ENCODE measurements around the gene GRIN1. TPM values are rescaled to one million over a fixed set of nuclear protein-coding genes. Genes with fewer than 3 reads are reported as not detected.

Gene GRIN1
- total and polyA plus RNA-seq, 2 donors (not counting 3 experiments of a cell fraction or from before 2014, with no cell fraction given) = not detected

- Histone ChIP-seq H3K9me3 (replicated peaks; ENCODE audit: control insufficient read depth, insufficient read depth, low read length) (no peaks in the 10 kb centered on the region), H3K9me1 (replicated peaks; ENCODE audit: control insufficient read depth, extremely low read depth, insufficient read depth, low read length) (no peaks in the 10 kb centered on the region), H3K27ac (ENCODE audit: insufficient read depth, low read depth, low read length) (no peak overlapping the region), H3K4me2 (ENCODE audit: insufficient read depth, low read length) (no peak overlapping the region), H3K79me2 (ENCODE audit: control insufficient read depth, insufficient read depth, low read length) (no peaks in the 10 kb centered on the region), H3K4me1 (ENCODE audit: control insufficient read depth, extremely low read depth, insufficient read depth, low read length) (peaks cover 4% of the 10 kb centered on the region), H3K4me3 (replicated peaks in 1 of 3; ENCODE audit: insufficient read depth in 1 of 3, low read depth in 1 of 3, low read length in 3 of 3) (no peak overlapping the region), H3K36me3 (ENCODE audit: control insufficient read depth in 2 of 2, extremely low read depth in 1 of 2, insufficient read depth in 2 of 2, low read length in 2 of 2) (peaks cover 0 to 7% of the 10 kb centered on the region in 2 experiments), H2AFZ (ENCODE audit: low read depth, low read length) (no peak overlapping the region), H4K20me1 (replicated peaks; ENCODE audit: control insufficient read depth, extremely low read depth, insufficient read depth, low read length) (no peaks in the 10 kb centered on the region), H3K9ac (replicated peaks; ENCODE audit: extremely low read depth, insufficient read depth, low read length) (no peak overlapping the region), H3K27me3 (ENCODE audit: control insufficient read depth in 2 of 2, insufficient read depth in 2 of 2, low read length in 2 of 2) (no peaks in the 10 kb centered on the region)
- no peak for TF ChIP-seq GATA2 (IDR thresholded peaks at IDR 0.05; ENCODE audit: insufficient read depth, insufficient read length, low read depth, low read length)
- no peak for TF ChIP-seq POLR2A (IDR thresholded peaks at IDR 0.05; ENCODE audit: low read depth, low read length)
- no peak for TF ChIP-seq POLR2AphosphoS5 (IDR thresholded peaks at IDR 0.05; ENCODE audit: insufficient read depth, low read depth, low read length)
- no peak for TF ChIP-seq MAX (IDR thresholded peaks at IDR 0.05; ENCODE audit: insufficient read depth, insufficient read length)
- no peak for TF ChIP-seq MYC (IDR thresholded peaks at IDR 0.05; ENCODE audit: low read depth, low read length)
- no peak for TF ChIP-seq JUN (IDR thresholded peaks at IDR 0.05; ENCODE audit: borderline replicate concordance, insufficient read depth, insufficient read length, low read depth)
- no peak for TF ChIP-seq EZH2 (IDR thresholded peaks at IDR 0.05; ENCODE audit: borderline replicate concordance, low read depth, low read length, severe bottlenecking)
- TF ChIP-seq FOS (IDR thresholded peaks at IDR 0.05; ENCODE audit: borderline replicate concordance, insufficient read depth, low read length) = no peak
- TF ChIP-seq, protein P1, sequence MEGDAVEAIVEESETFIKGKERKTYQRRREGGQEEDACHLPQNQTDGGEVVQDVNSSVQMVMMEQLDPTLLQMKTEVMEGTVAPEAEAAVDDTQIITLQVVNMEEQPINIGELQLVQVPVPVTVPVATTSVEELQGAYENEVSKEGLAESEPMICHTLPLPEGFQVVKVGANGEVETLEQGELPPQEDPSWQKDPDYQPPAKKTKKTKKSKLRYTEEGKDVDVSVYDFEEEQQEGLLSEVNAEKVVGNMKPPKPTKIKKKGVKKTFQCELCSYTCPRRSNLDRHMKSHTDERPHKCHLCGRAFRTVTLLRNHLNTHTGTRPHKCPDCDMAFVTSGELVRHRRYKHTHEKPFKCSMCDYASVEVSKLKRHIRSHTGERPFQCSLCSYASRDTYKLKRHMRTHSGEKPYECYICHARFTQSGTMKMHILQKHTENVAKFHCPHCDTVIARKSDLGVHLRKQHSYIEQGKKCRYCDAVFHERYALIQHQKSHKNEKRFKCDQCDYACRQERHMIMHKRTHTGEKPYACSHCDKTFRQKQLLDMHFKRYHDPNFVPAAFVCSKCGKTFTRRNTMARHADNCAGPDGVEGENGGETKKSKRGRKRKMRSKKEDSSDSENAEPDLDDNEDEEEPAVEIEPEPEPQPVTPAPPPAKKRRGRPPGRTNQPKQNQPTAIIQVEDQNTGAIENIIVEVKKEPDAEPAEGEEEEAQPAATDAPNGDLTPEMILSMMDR (IDR thresholded peaks at IDR 0.05; ENCODE audit: extremely low read depth in 1 of 2, insufficient read depth in 1 of 2, low read depth in 1 of 2, low read length in 2 of 2) = no peak
- FAIRE-seq (no peak), DNase-seq (ENCODE audit: low read depth, low spot score) (no peak)
- ChIA-PET CTCF (interaction anchor here (1.3 to 5.4 kb wide), 4 partner anchors 14 to 121 kb away, joined by 3 to 42 read pairs (median 16); partner anchors contain the start of gene RNF224), POLR2A (interaction anchor here (0.8 to 1.3 kb wide), 3 partner anchors 14 to 125 kb away, joined by 3 to 4 read pairs (median 3); partner anchors contain the start of gene TUBB4B)
- dilution Hi-C loops (cut with MboI; ENCODE audit: extremely low pct_ligation_motif_present, low sequenced_read_pairs) (no loop called here), intact Hi-C loops (cut with micrococcal nuclease) (loop anchor here (2.0 to 5.0 kb wide), 2 partner anchors 29 to 62 kb away; partner anchors contain the start of gene MAN1B1)
- no TSS peak for BruUV-seq (replicated peaks)
These were observed 23.4 kb upstream of the GRIN1 start for GRCh38 chr9:137115394-137116026.
